ENCODE results near the gene CILP2. TPM values are rescaled to one million over a fixed set of nuclear protein-coding genes. Genes with fewer than 3 reads are reported as not detected.

Gene CILP2
- total and polyA plus RNA-seq, 2 of the 4 experiments (the other 2 are of a cell fraction): 0.18 to 0.87 TPM

GRCh38 chr19:19544257-19544953 lies 6.3 kb downstream of the CILP2 start:
- H3K27ac ChIP-seq (ENCODE audit: insufficient read depth, low read length): no peak overlapping the region
- H3K4ac ChIP-seq (ENCODE audit: low read depth, low read length): no peak overlapping the region
- H3K79me1 ChIP-seq (ENCODE audit: low read depth in 1 of 2, low read length in 2 of 2): no peaks in the 10 kb centered on the region
- no peak overlapping the region for H3K4me3 ChIP-seq (ENCODE audit: insufficient read depth, low read depth, low read length)
- no peaks in the 10 kb centered on the region for H3K4me1 ChIP-seq (ENCODE audit: control insufficient read depth, insufficient read depth, low read length)
- TF ChIP-seq MAFK (IDR thresholded peaks at IDR 0.05; ENCODE audit: low read depth, low read length) (no peak), RFX5 (IDR thresholded peaks at IDR 0.05; ENCODE audit: low read depth, low read length) (no peak), CEBPB (IDR thresholded peaks at IDR 0.05; ENCODE audit: low read depth, low read length) (no peak), CHD1 (IDR thresholded peaks at IDR 0.05; ENCODE audit: low read depth, low read length) (no peak), SMC3 (IDR thresholded peaks at IDR 0.05; ENCODE audit: low read depth, low read length) (no peak), MXI1 (IDR thresholded peaks at IDR 0.05; ENCODE audit: borderline replicate concordance, low read depth, low read length) (no peak), MAZ (IDR thresholded peaks at IDR 0.05; ENCODE audit: borderline replicate concordance, low read depth, low read length) (no peak)
- H2AK5ac ChIP-seq (ENCODE audit: low read depth, low read length): no peak overlapping the region
- no peaks in the 10 kb centered on the region; the same call in 1 of the 2 replicates for H3K9me3 ChIP-seq (ENCODE audit: control insufficient read depth, insufficient read depth, low read length)
- dilution Hi-C loops (cut with HindIII; ENCODE audit: low sequenced_read_pairs, unreplicated experiment) (no loop called here), intact Hi-C loops (cut with micrococcal nuclease) (no loop called here), in situ Hi-C loops (cut with MboI; ENCODE audit: low sequenced_read_pairs) (loop anchor here (25.0 kb wide), 1 partner anchor 418 kb away; no protein-coding TSS in a partner anchor)
- H3K36me3 ChIP-seq (ENCODE audit: control insufficient read depth, insufficient read depth, low read length): no peaks in the 10 kb centered on the region
- H3K18ac ChIP-seq (ENCODE audit: low read depth, low read length): no peak overlapping the region
- H3K9me1 ChIP-seq (ENCODE audit: insufficient read depth, low read length): no peaks in the 10 kb centered on the region
- 89% methylated on average over 48 of the region's 75 CpGs; no CpG with 5 or more reads in 1 of the 2 experiments for WGBS, 2 experiments (ENCODE audit: extremely low coverage in 2 of 2, insufficient read length in 1 of 2)
- no peak overlapping the region for H3K4me2 ChIP-seq (ENCODE audit: low read depth, low read length)
- H4K91ac ChIP-seq (ENCODE audit: insufficient read depth, low read depth, low read length): no peak overlapping the region
- peaks cover 24% of the 10 kb centered on the region; the same call in 1 of the 2 replicates for H3K27me3 ChIP-seq (ENCODE audit: control insufficient read depth, insufficient read depth, low read length)
- ChIA-PET POLR2A (ENCODE audit: unreplicated experiment) (no interaction called here), CTCF (interaction anchor here (1.0 to 1.1 kb wide), 2 partner anchors 10 to 12 kb away, joined by 4 to 5 read pairs; no protein-coding TSS in a partner anchor)
- no peak overlapping the region for H4K5ac ChIP-seq (ENCODE audit: low read depth, low read length)
- H2AK9ac ChIP-seq (replicated peaks; ENCODE audit: low read depth, low read length, poor library complexity): no peak overlapping the region
- no peak overlapping the region for H2BK15ac ChIP-seq (ENCODE audit: low read depth, low read length)
- ATAC-seq (ENCODE audit: low read depth) (no peak), DNase-seq (no peak)
- BruUV-seq (replicated peaks): no TSS peak
- no peak overlapping the region for H2BK20ac ChIP-seq (ENCODE audit: low read depth, low read length)
- no peak overlapping the region for H2BK120ac ChIP-seq (ENCODE audit: low read depth, low read length)
- no peak overlapping the region for H4K8ac ChIP-seq (ENCODE audit: low read depth in 2 of 2, low read length in 2 of 2)
- no peak overlapping the region for H2AFZ ChIP-seq (replicated peaks; ENCODE audit: low read length, poor library complexity)
- H3K56ac ChIP-seq (ENCODE audit: extremely low read depth, insufficient read depth, low read length): no peak overlapping the region
- H2BK5ac ChIP-seq (ENCODE audit: low read depth, low read length, poor library complexity, severe bottlenecking): no peak overlapping the region
- no peak overlapping the region for H3K9ac ChIP-seq (ENCODE audit: low read depth, low read length)
- no peak overlapping the region for H3K14ac ChIP-seq (replicated peaks; ENCODE audit: low read depth, low read length)
- H4K20me1 ChIP-seq (ENCODE audit: insufficient read depth, low read length): no peaks in the 10 kb centered on the region; the same call in 1 of the 2 replicates
- no peak overlapping the region for H3K23ac ChIP-seq (ENCODE audit: low read depth, low read length)

Measured in IMR-90 (cell line).